ENCODE data around the gene MYO5B. TPM values are rescaled to one million over a fixed set of nuclear protein-coding genes. Genes with fewer than 3 reads are reported as not detected.

Gene MYO5B
- total RNA-seq, 1 experiment from 2014 or later = 32.1 TPM

GRCh38 chr18:50039746-50040145, 155.2 kb downstream of the MYO5B start (continued):
- no peak for TF ChIP-seq ATF3 (IDR thresholded peaks at IDR 0.05)

GRCh38 chr18:50038448-50038847, 156.5 kb downstream of the MYO5B start:
- Histone ChIP-seq H3K4me1 (ENCODE audit: control insufficient read depth in 1 of 2, insufficient read depth in 2 of 2, low read length in 2 of 2) (peaks cover 6 to 10% of the 10 kb centered on the region in 2 experiments), H3K4me2 (ENCODE audit: low read length) (peak overlapping the region; percentile 29; the same call in 1 of the 2 replicates), H3K27me3 (ENCODE audit: insufficient read depth, low read length) (no peaks in the 10 kb centered on the region), H2AFZ (ENCODE audit: low read depth, low read length, poor library complexity, severe bottlenecking) (no peak overlapping the region), H3K9ac (ENCODE audit: low read length) (no peak overlapping the region), H3K9me3 (ENCODE audit: control insufficient read depth in 1 of 2, insufficient read depth in 1 of 2, low read depth in 1 of 2, low read length in 2 of 2) (no peaks in the 10 kb centered on the region), H3K27ac (ENCODE audit: low read depth, low read length) (no peak overlapping the region), H3K36me3 (ENCODE audit: control insufficient read depth in 1 of 2, insufficient read depth in 2 of 2, low read length in 2 of 2) (no peaks in the 10 kb centered on the region), H3K9me2 (ENCODE audit: insufficient read depth) (no peaks in the 10 kb centered on the region), H3K79me2 (ENCODE audit: insufficient read depth, low read length) (no peaks in the 10 kb centered on the region), H4K20me1 (ENCODE audit: insufficient read depth) (no peaks in the 10 kb centered on the region), H3K4me3 (replicated peaks in 1 of 2; ENCODE audit: low read depth in 1 of 2, low read length in 2 of 2) (no peak overlapping the region)
- no peak for TF ChIP-seq ZFX (IDR thresholded peaks at IDR 0.05)
- no peak for TF ChIP-seq JUND (IDR thresholded peaks at IDR 0.05)
- no peak for TF ChIP-seq ZBTB33 (IDR thresholded peaks at IDR 0.05; ENCODE audit: extremely low read depth, insufficient replicate concordance, low read length)
- TF ChIP-seq CEBPB (IDR thresholded peaks at IDR 0.05; ENCODE audit: low read depth) = no peak
- no peak for TF ChIP-seq SIN3A (IDR thresholded peaks at IDR 0.05; ENCODE audit: low read depth)
- TF ChIP-seq YY1 (IDR thresholded peaks at IDR 0.05; ENCODE audit: extremely low read depth, insufficient replicate concordance, low read depth, low read length) = no peak
- TF ChIP-seq EGR1 (IDR thresholded peaks at IDR 0.05; ENCODE audit: low read depth) = no peak
- no peak for TF ChIP-seq TCF7L2 (IDR thresholded peaks at IDR 0.05; ENCODE audit: borderline replicate concordance, extremely low read depth, insufficient read depth, insufficient read length)
- no peak for TF ChIP-seq MAX (IDR thresholded peaks at IDR 0.05)
- TF ChIP-seq EZH2 (IDR thresholded peaks at IDR 0.05) = no peak
- no peak for TF ChIP-seq SRF (IDR thresholded peaks at IDR 0.05; ENCODE audit: low read depth)
- no peak for TF ChIP-seq CBX3 (IDR thresholded peaks at IDR 0.05; ENCODE audit: low read depth)
- TF ChIP-seq SP1 (IDR thresholded peaks at IDR 0.05; ENCODE audit: low read depth) = no peak
- no peak for TF ChIP-seq POLR2AphosphoS5 (IDR thresholded peaks at IDR 0.05; ENCODE audit: low read depth, low read length)
- no peak for TF ChIP-seq ZNF274 (IDR thresholded peaks at IDR 0.05; ENCODE audit: low read depth, low read length)
- TF ChIP-seq ELF1 (IDR thresholded peaks at IDR 0.05; ENCODE audit: borderline replicate concordance, low read depth) = no peak
- ChIA-PET RAD21 (ENCODE audit: low non-redundant PET in 1 of 2, low total read pairs in 2 of 2, uncharacterized antibody in 2 of 2, unreplicated experiment in 2 of 2) (no interaction called here), POLR2A (no interaction called here), CTCF (no interaction called here)
- intact Hi-C loops (cut with micrococcal nuclease) = no loop called here
- BruUV-seq (replicated peaks) = no TSS peak
- ATAC-seq (peak; percentile 58; the same call in 1 of the 2 replicates), DNase-seq (ENCODE audit: low read depth, low spot score) (no peak)
